Body of pancreas (tissue), 4 donors: ENCODE measurements around the gene NPHP4. TPM values are rescaled to one million over a fixed set of nuclear protein-coding genes. Genes with fewer than 3 reads are reported as not detected.
"Not testable (repeated sequence)": the region's sequence is repeated elsewhere in the genome, so short reads cannot be mapped to it uniquely, and the experiment has no call there.

Experiments
- ATAC-seq: fragments of 150-250 bp; one replicate; pipeline ENCODE4 v1.9.1; 2016
- DNase-seq, 4 donors: peaks; one replicate each; pipeline ENCODE4 v3.0.0-alpha.2; 2019
- H3K27ac ChIP-seq, 4 donors: fragments of 200-600 bp; sonication (generic); 1 replicate in 3 of 4; 2 replicates in 1 of 4; pipeline versions ENCODE4 v1.5.1 to v1.6.1; 2016 to 2019; ENCODE audit warnings: mild to moderate bottlenecking in 1 of 4, mixed read lengths in 1 of 4, moderate library complexity in 1 of 4
- H3K27me3 ChIP-seq, 2 donors: fragments of 200-600 bp; sonication (generic); one replicate each; pipeline ENCODE4 v1.6.0; 2016; ENCODE audit warnings: mild to moderate bottlenecking in 1 of 2
- H3K36me3 ChIP-seq, 2 donors: fragments of 200-600 bp; sonication (generic); replicated peaks in 1 of 2; 2 replicates each; pipeline ENCODE4 v1.5.1; 2016; ENCODE audit warnings: low read depth in 2 of 2; ENCODE audit not compliant: insufficient read depth in 1 of 2
- H3K4me1 ChIP-seq: fragments of 200-600 bp; sonication (generic); one replicate; pipeline ENCODE4 v1.6.0; 2016
- H3K4me3 ChIP-seq, 2 donors: fragments of 200-600 bp; sonication (generic); 1 replicate in 1 of 2; 2 replicates in 1 of 2; pipeline ENCODE4 v1.5.1; 2016 to 2019
- H3K9me3 ChIP-seq, 3 donors: fragments of 200-600 bp; sonication (generic); 1 replicate in 2 of 3; 2 replicates in 1 of 3; pipeline ENCODE4 v1.5.1; 2016
- CTCF ChIP-seq, 7 experiments: fragments of 450-650 bp in 4 of 7; fragments of 200-600 bp in 3 of 7; sonication (generic) in 3 of 7; IDR thresholded peaks; one replicate each; pipeline ENCODE4 v1.5.1; 2016 to 2019; ENCODE audit warnings: antibody characterized with exemption in 7 of 7
- POLR2A ChIP-seq, 3 donors: fragments of 450-650 bp; IDR thresholded peaks; one replicate each; pipeline ENCODE4 v1.6.1; 2016; ENCODE audit warnings: antibody characterized with exemption in 3 of 3, mild to moderate bottlenecking in 2 of 3
- WGBS, 2 donors: methylation state at CpG; one replicate each; pipeline ENCODE4 v1.1.5; 2017; 5-methylcytosine and 5-hydroxymethylcytosine counted together
- intact Hi-C: fragments of 100-400 bp; cut with DNase I; formaldehyde crosslinking; loops from one replicate; pipeline ENCODE4 v1.15.1; 2023
- total RNA-seq, 2 donors: library from RNA; depleted of rRNA; stranded (reverse); fragments of >200 nt; gene quantifications; one replicate each; pipeline ENCODE4 v1.1.0, GENCODE V29; 2016

Gene NPHP4
- total RNA-seq, 2 donors from 2014 or later = 10.4 to 48.5 TPM

- no peaks in the 10 kb centered on the region for H3K36me3 ChIP-seq
- no peak overlapping the region for H3K27ac ChIP-seq
- intact Hi-C loops = no loop called here
- WGBS, 2 donors = 71 to 76% methylated on average over 5 of the region's 5 CpGs
- no peak for TF ChIP-seq POLR2A (IDR thresholded peaks at IDR 0.05)
- TF ChIP-seq CTCF (IDR thresholded peaks at IDR 0.05) = no peak
- DNase-seq = no peak
- H3K4me1 ChIP-seq = peaks cover 4% of the 10 kb centered on the region
- H3K27me3 ChIP-seq = no peaks in the 10 kb centered on the region
- H3K9me3 ChIP-seq = no peaks in the 10 kb centered on the region
- ATAC-seq = no peak
- H3K4me3 ChIP-seq = no peak overlapping the region
These were observed 31.1 kb upstream of the NPHP4 start for GRCh38 chr1:6023346-6023745.

- WGBS, 2 donors = 81 to 86% methylated on average over 4 of the region's 4 CpGs
- no peak overlapping the region for H3K27ac ChIP-seq
- H3K36me3 ChIP-seq = no peaks in the 10 kb centered on the region
- no peak for DNase-seq
- H3K4me3 ChIP-seq = no peak overlapping the region
- peaks cover 4% of the 10 kb centered on the region for H3K4me1 ChIP-seq
- intact Hi-C loops = no loop called here
- ATAC-seq = no peak
- TF ChIP-seq CTCF (IDR thresholded peaks at IDR 0.05) (no peak), POLR2A (IDR thresholded peaks at IDR 0.05) (no peak)
- H3K9me3 ChIP-seq = no peaks in the 10 kb centered on the region
- no peaks in the 10 kb centered on the region for H3K27me3 ChIP-seq
These were observed 30.0 kb upstream of the NPHP4 start for GRCh38 chr1:6022193-6022592.

GRCh38 chr1:6019166-6019845, 27.1 kb upstream of the NPHP4 start:
- Histone ChIP-seq H3K4me3 (no peak overlapping the region), H3K9me3 (no peaks in the 10 kb centered on the region), H3K27ac (no peak overlapping the region), H3K36me3 (no peaks in the 10 kb centered on the region), H3K4me1 (no peaks in the 10 kb centered on the region), H3K27me3 (no peaks in the 10 kb centered on the region)
- DNase-seq (no peak), ATAC-seq (no peak)
- intact Hi-C loops = no loop called here
- WGBS, 2 donors = 68 to 71% methylated on average over 15 of the region's 15 CpGs
- no peak for TF ChIP-seq POLR2A (IDR thresholded peaks at IDR 0.05)
- no peak for TF ChIP-seq CTCF (IDR thresholded peaks at IDR 0.05)

GRCh38 chr1:6017654-6018053, 25.4 kb upstream of the NPHP4 start:
- intact Hi-C loops, DNase-seq, H3K36me3 ChIP-seq, H3K9me3 ChIP-seq, H3K27me3 ChIP-seq, H3K4me3 ChIP-seq, ATAC-seq, H3K4me1 ChIP-seq, H3K27ac ChIP-seq: not testable (repeated sequence)
- whole genome bisulfite sequencing, 2 donors = 83 to 92% methylated on average over 7 of the region's 7 CpGs

- Histone ChIP-seq H3K4me1 (no peaks in the 10 kb centered on the region), H3K4me3 (no peak overlapping the region), H3K27ac (no peak overlapping the region), H3K36me3 (no peaks in the 10 kb centered on the region), H3K27me3 (no peaks in the 10 kb centered on the region), H3K9me3 (no peaks in the 10 kb centered on the region)
- 85% methylated on average over 17 to 21 of the region's 21 CpGs for WGBS, 2 donors
- intact Hi-C loops = no loop called here
- TF ChIP-seq CTCF (IDR thresholded peaks at IDR 0.05) (no peak), POLR2A (IDR thresholded peaks at IDR 0.05) (no peak)
- DNase-seq (no peak), ATAC-seq (no peak)
These were observed 24.1 kb upstream of the NPHP4 start for GRCh38 chr1:6016191-6016865.
